ENCODE data around the gene KAT7.

GRCh38 chr17:49793309-49793708 is 4.8 kb downstream of the KAT7 start:
- no peak for TF ChIP-seq SRF (IDR thresholded peaks at IDR 0.05; ENCODE audit: low read depth in 2 of 2, low read length in 2 of 2)
- no peak for TF ChIP-seq CTCF (IDR thresholded peaks at IDR 0.05 in 2 of 3, conservative IDR thresholded peaks at IDR 0.05 in 1 of 3; ENCODE audit: control insufficient read depth in 2 of 3, extremely low read depth in 1 of 3, insufficient read depth in 1 of 3, low read depth in 3 of 3, low read length in 3 of 3)
- no peak for TF ChIP-seq GABPA (IDR thresholded peaks at IDR 0.05; ENCODE audit: low read depth)
- no peak for TF ChIP-seq POLR2AphosphoS5 (IDR thresholded peaks at IDR 0.05; ENCODE audit: low read length)
- TF ChIP-seq ESRRA (IDR thresholded peaks at IDR 0.05; ENCODE audit: low read length) = no peak
- TF ChIP-seq POLR2A (IDR thresholded peaks at IDR 0.05; ENCODE audit: low read depth, low read length) = no peak
- TF ChIP-seq SPI1 (IDR thresholded peaks at IDR 0.05; ENCODE audit: borderline replicate concordance, insufficient read depth, low read depth, low read length) = no peak
- no peak for TF ChIP-seq BCLAF1 (IDR thresholded peaks at IDR 0.05)
- no peak for TF ChIP-seq RAD51 (IDR thresholded peaks at IDR 0.05)
- no peak for TF ChIP-seq FOXM1 (IDR thresholded peaks at IDR 0.05; ENCODE audit: low read depth, low read length)
- TF ChIP-seq FOS (IDR thresholded peaks at IDR 0.05; ENCODE audit: borderline replicate concordance, extremely low read depth, insufficient read length) = no peak
- no peak for TF ChIP-seq ZSCAN29 (IDR thresholded peaks at IDR 0.05)
- TF ChIP-seq PKNOX1 (IDR thresholded peaks at IDR 0.05) = no peak
- no peak for TF ChIP-seq TCF7 (IDR thresholded peaks at IDR 0.05; ENCODE audit: borderline replicate concordance)

All from GM12878 (cell line).